Left ventricle myocardium inferior (tissue), 1 donor: ENCODE data around the gene HACD4. TPM values are rescaled to one million over a fixed set of nuclear protein-coding genes. Genes with fewer than 3 reads are reported as not detected.

ENCODE experiments used
- DNase-seq: peaks from one replicate; pipeline ENCODE4 v3.0.0-alpha.2; 2020
- H3K27ac ChIP-seq: fragments of 200-600 bp; replicated peaks from 2 replicates; pipeline ENCODE4 v1.8.0; 2021
- H3K27me3 ChIP-seq: fragments of 200-600 bp; 2 replicates; pipeline ENCODE4 v1.8.0; 2021; ENCODE audit warnings: low read depth
- H3K36me3 ChIP-seq: fragments of 200-600 bp; 2 replicates; pipeline ENCODE4 v1.8.0; 2021
- H3K4me1 ChIP-seq: fragments of 200-600 bp; 2 replicates; pipeline ENCODE4 v1.8.0; 2021
- H3K4me3 ChIP-seq: fragments of 200-600 bp; 2 replicates; pipeline ENCODE4 v1.8.0; 2021; ENCODE audit warnings: mild to moderate bottlenecking, moderate library complexity
- H3K9me3 ChIP-seq: fragments of 200-600 bp; replicated peaks from 2 replicates; pipeline ENCODE4 v1.8.0; 2021
- CTCF ChIP-seq: fragments of 200-600 bp; IDR thresholded peaks from 2 replicates; pipeline ENCODE4 v1.8.0; 2021; ENCODE audit warnings: antibody characterized with exemption, mild to moderate bottlenecking, borderline replicate concordance
- intact Hi-C: fragments of 100-400 bp; cut with micrococcal nuclease; formaldehyde crosslinking; loops from one replicate; pipeline ENCODE4 v1.11.0; 2022
- total RNA-seq: library from RNA; stranded (reverse); fragmentation: NEBNext Ultra II Directional; extraction: Animal tissue kit (Norgen Biotek cat#: 25700); gene quantifications from one replicate; pipeline ENCODE4 v1.2.1, GENCODE V29; 2021
- donor health status: DM: no; HTN: yes; CAD: no; lungs with severe emphysema.

The HACD4 gene
- total RNA-seq, 1 donor from 2014 or later: 0.71 TPM

GRCh38 chr9:20972684-20973083 is 58.8 kb downstream of the HACD4 start:
- no peak for TF ChIP-seq CTCF
- no peak for DNase-seq
- intact Hi-C loops: no loop called here
- no peaks in the 10 kb centered on the region for H3K4me1 ChIP-seq
- no peaks in the 10 kb centered on the region for H3K27me3 ChIP-seq
- H3K27ac ChIP-seq: no peak overlapping the region
- H3K4me3 ChIP-seq: no peak overlapping the region
- peaks cover 14% of the 10 kb centered on the region for H3K36me3 ChIP-seq
- peaks cover 6% of the 10 kb centered on the region for H3K9me3 ChIP-seq

- H3K27me3 ChIP-seq: no peaks in the 10 kb centered on the region
- no peak for TF ChIP-seq CTCF
- no peak for DNase-seq
- no peaks in the 10 kb centered on the region for H3K4me1 ChIP-seq
- no peaks in the 10 kb centered on the region for H3K9me3 ChIP-seq
- H3K36me3 ChIP-seq: peaks cover 12% of the 10 kb centered on the region
- no peak overlapping the region for H3K27ac ChIP-seq
- intact Hi-C loops: no loop called here
- no peak overlapping the region for H3K4me3 ChIP-seq
Measured at GRCh38 chr9:20962536-20963225, 68.8 kb downstream of the HACD4 start.

- Histone ChIP-seq H3K9me3 (no peaks in the 10 kb centered on the region), H3K27ac (no peak overlapping the region), H3K4me1 (no peaks in the 10 kb centered on the region), H3K27me3 (no peaks in the 10 kb centered on the region), H3K4me3 (no peak overlapping the region), H3K36me3 (peaks cover 54% of the 10 kb centered on the region)
- no peak for DNase-seq
- no peak for TF ChIP-seq CTCF
- intact Hi-C loops: no loop called here
Measured at GRCh38 chr9:20950707-20951106, 80.7 kb downstream of the HACD4 start.

Other genes with a start within 250 kb of the HACD4 start
- gene IFNB1, start 46.3 kb upstream of the HACD4 start, total RNA-seq: not detected
- not detected for gene IFNW1, start 110.2 kb upstream of the HACD4 start, total RNA-seq
- gene IFNA21, start 135.0 kb upstream of the HACD4 start, total RNA-seq: not detected
- not detected for gene IFNA4, start 155.9 kb upstream of the HACD4 start, total RNA-seq
- not detected for gene IFNA7, start 170.6 kb upstream of the HACD4 start, total RNA-seq
- not detected for gene IFNA10, start 175.5 kb upstream of the HACD4 start, total RNA-seq
- gene IFNA16, start 185.7 kb upstream of the HACD4 start, total RNA-seq: not detected
- not detected for gene IFNA17, start 196.6 kb upstream of the HACD4 start, total RNA-seq
- gene IFNA14, start 208.4 kb upstream of the HACD4 start, total RNA-seq: not detected